HL-60 (cell line): Measurements from ENCODE around the gene ZNF766.

Experiments used
- DNase-seq, 2 experiments: peaks; one replicate each; pipeline ENCODE4 v3.0.0-alpha.2; 2010 to 2020; ENCODE audit warnings: low read depth in 1 of 2, low spot score in 1 of 2
- H3K27ac ChIP-seq: fragments of 250-450 bp; sonication (Bioruptor Pico); replicated peaks from 2 replicates; pipeline ENCODE4 v1.5.1; 2020; ENCODE audit warnings: mild to moderate bottlenecking, moderate library complexity
- H3K27me3 ChIP-seq: fragments of 250-450 bp; sonication (Bioruptor Pico); 2 replicates; pipeline ENCODE4 v1.5.1; 2021; ENCODE audit warnings: mild to moderate bottlenecking, moderate library complexity; ENCODE audit not compliant: insufficient read depth, poor library complexity, severe bottlenecking
- H3K4me3 ChIP-seq: replicated peaks from 2 replicates; pipeline ENCODE4 v1.5.1; 2011; ENCODE audit warnings: mild to moderate bottlenecking, control low read depth, low read length; ENCODE audit not compliant: insufficient read depth
- GABPA ChIP-seq: IDR thresholded peaks from 2 replicates; pipeline ENCODE4 v1.6.1; 2012; ENCODE audit warnings: low read depth
- POLR2AphosphoS5 ChIP-seq: IDR thresholded peaks from 2 replicates; pipeline ENCODE4 v1.6.1; 2012; ENCODE audit warnings: low read depth
- SPI1 ChIP-seq: IDR thresholded peaks from 2 replicates; pipeline ENCODE4 v1.6.1; 2012; ENCODE audit warnings: low read depth, mild to moderate bottlenecking, borderline replicate concordance
- TF ChIP-seq, protein P1 (sequence below): IDR thresholded peaks from one replicate; pipeline ENCODE4 v1.5.1; 2011; ENCODE audit warnings: low read length, control low read depth, inconsistent platforms; ENCODE audit not compliant: insufficient read depth
- TF ChIP-seq, protein P2 (sequence below): IDR thresholded peaks from 2 replicates; pipeline ENCODE4 v1.6.1; 2012; ENCODE audit warnings: low read depth; ENCODE audit not compliant: insufficient replicate concordance

The ZNF766 gene

DNA sequence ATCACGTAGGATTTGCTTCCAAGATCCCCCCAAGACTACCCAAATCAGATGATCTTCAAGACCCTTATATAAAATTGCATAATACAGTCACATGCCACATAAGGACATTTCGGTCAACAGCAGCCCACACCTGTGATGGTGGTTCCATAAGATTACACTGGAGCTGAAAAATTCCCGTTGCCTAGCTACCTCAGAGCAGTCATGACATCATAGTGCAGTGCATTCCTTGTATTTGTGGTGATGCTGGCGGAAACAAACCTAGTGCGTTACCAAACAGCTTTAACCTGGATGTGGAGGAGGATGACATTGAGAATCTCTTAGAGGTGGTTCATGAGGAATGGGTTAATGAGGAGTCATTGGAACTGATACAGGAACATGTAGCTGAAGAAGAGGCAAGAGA is 4.8 kb downstream of the ZNF766 start:
- Histone ChIP-seq H3K27me3 (no peaks in the 10 kb centered on the region), H3K4me3 (no peak overlapping the region), H3K27ac (no peak overlapping the region)
- no peak for DNase-seq
- TF ChIP-seq, protein P1, sequence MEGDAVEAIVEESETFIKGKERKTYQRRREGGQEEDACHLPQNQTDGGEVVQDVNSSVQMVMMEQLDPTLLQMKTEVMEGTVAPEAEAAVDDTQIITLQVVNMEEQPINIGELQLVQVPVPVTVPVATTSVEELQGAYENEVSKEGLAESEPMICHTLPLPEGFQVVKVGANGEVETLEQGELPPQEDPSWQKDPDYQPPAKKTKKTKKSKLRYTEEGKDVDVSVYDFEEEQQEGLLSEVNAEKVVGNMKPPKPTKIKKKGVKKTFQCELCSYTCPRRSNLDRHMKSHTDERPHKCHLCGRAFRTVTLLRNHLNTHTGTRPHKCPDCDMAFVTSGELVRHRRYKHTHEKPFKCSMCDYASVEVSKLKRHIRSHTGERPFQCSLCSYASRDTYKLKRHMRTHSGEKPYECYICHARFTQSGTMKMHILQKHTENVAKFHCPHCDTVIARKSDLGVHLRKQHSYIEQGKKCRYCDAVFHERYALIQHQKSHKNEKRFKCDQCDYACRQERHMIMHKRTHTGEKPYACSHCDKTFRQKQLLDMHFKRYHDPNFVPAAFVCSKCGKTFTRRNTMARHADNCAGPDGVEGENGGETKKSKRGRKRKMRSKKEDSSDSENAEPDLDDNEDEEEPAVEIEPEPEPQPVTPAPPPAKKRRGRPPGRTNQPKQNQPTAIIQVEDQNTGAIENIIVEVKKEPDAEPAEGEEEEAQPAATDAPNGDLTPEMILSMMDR, result no peak
- TF ChIP-seq SPI1 (no peak), GABPA (no peak), POLR2AphosphoS5 (no peak)
- TF ChIP-seq, protein P2, sequence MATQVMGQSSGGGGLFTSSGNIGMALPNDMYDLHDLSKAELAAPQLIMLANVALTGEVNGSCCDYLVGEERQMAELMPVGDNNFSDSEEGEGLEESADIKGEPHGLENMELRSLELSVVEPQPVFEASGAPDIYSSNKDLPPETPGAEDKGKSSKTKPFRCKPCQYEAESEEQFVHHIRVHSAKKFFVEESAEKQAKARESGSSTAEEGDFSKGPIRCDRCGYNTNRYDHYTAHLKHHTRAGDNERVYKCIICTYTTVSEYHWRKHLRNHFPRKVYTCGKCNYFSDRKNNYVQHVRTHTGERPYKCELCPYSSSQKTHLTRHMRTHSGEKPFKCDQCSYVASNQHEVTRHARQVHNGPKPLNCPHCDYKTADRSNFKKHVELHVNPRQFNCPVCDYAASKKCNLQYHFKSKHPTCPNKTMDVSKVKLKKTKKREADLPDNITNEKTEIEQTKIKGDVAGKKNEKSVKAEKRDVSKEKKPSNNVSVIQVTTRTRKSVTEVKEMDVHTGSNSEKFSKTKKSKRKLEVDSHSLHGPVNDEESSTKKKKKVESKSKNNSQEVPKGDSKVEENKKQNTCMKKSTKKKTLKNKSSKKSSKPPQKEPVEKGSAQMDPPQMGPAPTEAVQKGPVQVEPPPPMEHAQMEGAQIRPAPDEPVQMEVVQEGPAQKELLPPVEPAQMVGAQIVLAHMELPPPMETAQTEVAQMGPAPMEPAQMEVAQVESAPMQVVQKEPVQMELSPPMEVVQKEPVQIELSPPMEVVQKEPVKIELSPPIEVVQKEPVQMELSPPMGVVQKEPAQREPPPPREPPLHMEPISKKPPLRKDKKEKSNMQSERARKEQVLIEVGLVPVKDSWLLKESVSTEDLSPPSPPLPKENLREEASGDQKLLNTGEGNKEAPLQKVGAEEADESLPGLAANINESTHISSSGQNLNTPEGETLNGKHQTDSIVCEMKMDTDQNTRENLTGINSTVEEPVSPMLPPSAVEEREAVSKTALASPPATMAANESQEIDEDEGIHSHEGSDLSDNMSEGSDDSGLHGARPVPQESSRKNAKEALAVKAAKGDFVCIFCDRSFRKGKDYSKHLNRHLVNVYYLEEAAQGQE, result no peak

DNA sequence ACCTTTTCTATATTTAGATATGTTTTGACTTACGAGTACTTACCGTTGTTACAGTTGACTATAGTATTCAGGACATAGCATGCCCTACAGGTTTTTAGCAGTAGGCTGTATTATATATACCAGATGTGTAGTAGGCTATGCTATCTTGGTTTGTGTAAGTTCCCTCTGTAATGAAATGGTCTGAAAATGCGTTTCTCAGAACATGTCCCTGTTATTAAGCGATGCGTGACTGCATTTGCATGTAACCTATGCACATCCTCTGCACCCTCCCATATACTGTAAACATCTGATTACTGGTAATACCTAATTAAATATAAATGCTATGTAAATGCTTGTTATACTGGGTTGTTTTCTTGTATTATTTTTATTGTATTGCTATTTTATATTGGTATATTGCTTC is 6.6 kb downstream of the ZNF766 start:
- Histone ChIP-seq H3K27me3 (no peaks in the 10 kb centered on the region), H3K4me3 (no peak overlapping the region), H3K27ac (no peak overlapping the region)
- TF ChIP-seq GABPA (no peak), POLR2AphosphoS5 (no peak), SPI1 (no peak)
- TF ChIP-seq, protein P2, result no peak
- TF ChIP-seq, protein P1, result no peak
- no peak for DNase-seq

DNA sequence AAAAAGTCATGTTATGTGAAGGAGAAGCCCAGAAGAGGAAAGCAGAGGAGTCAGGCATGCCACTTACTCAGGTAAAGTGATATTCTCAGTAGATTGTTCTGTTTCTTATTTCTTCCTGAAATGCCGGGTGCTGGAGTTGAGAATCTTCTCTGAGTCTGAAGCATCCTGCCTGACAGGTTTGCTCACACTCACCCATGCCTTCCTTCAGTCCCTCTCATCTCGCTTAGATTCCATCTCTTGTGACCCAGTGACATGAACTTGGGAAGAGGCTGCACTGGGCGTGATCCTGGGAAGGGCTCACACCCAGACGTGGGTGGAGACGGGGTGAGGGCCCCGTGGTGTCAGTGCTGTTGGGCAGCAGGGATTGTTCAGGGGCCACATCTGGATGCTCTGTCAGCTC is 8.1 kb downstream of the ZNF766 start:
- no peak overlapping the region for H3K27ac ChIP-seq
- DNase-seq, result no peak
- TF ChIP-seq, protein P1, result no peak
- TF ChIP-seq, protein P2, result no peak
- TF ChIP-seq POLR2AphosphoS5, result no peak
- no peak for TF ChIP-seq GABPA
- H3K4me3 ChIP-seq, result no peak overlapping the region
- no peaks in the 10 kb centered on the region for H3K27me3 ChIP-seq
